ENCODE data around the gene POU5F1.
"Not testable (repeated sequence)": the region's sequence is repeated elsewhere in the genome, so short reads cannot be mapped to it uniquely, and the experiment has no call there.

The POU5F1 gene

DNA sequence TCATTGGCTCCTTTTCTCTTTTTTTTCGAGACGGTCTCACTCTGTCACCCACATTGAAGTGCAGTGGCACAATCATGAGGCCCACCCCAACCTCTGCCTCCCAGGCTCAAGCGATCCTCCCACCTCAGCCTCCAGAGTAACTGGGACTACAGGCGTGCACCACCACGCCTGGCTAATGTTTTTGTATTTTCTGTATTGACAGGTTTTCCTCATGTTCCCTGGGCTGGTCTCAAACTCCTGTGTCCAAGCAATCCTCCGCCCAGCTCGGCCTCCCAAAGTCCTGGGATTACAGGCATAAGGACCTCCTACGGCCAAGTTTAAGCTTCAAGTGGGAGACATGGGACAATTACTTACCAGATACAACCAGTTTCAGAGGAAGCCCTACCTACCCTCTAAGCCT, 9.4 kb upstream of the POU5F1 start:
- H3K27ac Mint-ChIP-seq, result no peak overlapping the region
- H3K4me1 Mint-ChIP-seq (ENCODE audit: low read depth), result peaks cover 5% of the 10 kb centered on the region
- no peaks in the 10 kb centered on the region for H3K36me3 Mint-ChIP-seq (ENCODE audit: low read depth)
- no peaks in the 10 kb centered on the region for H3K27me3 Mint-ChIP-seq (ENCODE audit: low read depth)
- H3K4me3 Mint-ChIP-seq, result no peak overlapping the region
- H3K9me3 Mint-ChIP-seq, result no peaks in the 10 kb centered on the region

DNA sequence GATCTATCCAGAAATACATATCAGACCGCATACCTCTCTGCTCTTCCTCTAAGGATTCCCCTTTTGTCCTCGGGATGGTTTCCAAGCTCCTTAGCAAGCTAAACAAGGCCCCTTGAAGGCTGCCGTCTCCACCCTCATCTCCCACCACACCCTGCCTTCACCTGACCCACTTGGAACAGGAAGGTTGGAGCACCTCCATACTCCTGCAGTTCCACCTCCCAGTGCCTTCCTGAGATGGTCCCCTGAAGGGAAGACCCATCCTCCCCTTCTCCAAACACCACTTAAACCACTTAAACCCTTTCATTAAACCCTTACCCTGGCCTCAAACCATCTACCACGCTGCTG, 8.5 kb upstream of the POU5F1 start:
- no peak overlapping the region for H3K27ac Mint-ChIP-seq
- no peaks in the 10 kb centered on the region for H3K27me3 Mint-ChIP-seq (ENCODE audit: low read depth)
- no peaks in the 10 kb centered on the region for H3K36me3 Mint-ChIP-seq (ENCODE audit: low read depth)
- peaks cover 5% of the 10 kb centered on the region for H3K4me1 Mint-ChIP-seq (ENCODE audit: low read depth)
- H3K9me3 Mint-ChIP-seq, result no peaks in the 10 kb centered on the region
- no peak overlapping the region for H3K4me3 Mint-ChIP-seq

DNA sequence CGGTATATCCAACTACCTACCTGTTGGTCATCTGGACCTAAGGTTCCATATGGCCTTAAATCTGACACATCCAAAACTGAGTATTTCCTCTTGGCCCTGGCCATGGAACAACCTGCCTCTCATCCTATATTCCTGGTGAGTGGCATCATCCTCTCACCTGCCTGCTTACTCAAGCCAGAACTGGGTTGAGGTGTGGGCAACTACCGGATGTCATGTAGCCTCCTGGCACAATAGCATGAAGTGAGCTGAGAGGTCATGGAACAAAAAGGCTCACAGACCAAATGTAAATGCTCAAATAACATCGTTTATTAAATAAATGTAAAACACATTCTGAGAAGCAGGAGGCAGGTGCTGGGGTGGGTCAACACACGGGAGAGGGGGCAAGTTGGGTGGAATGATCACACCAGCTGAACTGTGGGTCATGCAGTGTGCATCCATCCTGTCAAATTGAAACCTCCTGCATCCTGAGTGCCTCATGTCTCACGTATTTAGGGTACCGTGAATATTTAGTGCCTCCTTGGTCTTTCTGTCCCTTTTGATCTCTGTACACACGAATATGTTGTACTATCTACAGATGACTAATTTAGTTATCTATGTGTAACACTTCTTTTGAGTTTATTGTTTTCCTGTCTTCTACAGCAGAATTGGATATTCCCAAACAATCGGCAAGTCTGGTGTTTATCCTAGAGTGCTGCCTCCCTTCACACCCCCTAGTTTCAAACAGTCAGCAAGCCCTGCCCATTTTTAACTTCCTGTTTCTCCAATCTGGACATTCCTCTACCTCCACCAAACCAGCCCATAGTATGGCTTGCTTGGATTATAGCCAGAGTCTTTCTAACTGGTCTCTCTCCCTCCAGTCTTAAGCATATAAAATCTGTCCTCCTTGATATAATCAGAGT, 7.9 kb upstream of the POU5F1 start:
- Mint-ChIP-seq H3K4me1 (ENCODE audit: low read depth) (peaks cover 5% of the 10 kb centered on the region), H3K27ac (no peak overlapping the region), H3K36me3 (ENCODE audit: low read depth) (no peaks in the 10 kb centered on the region), H3K27me3 (ENCODE audit: low read depth) (no peaks in the 10 kb centered on the region), H3K4me3 (no peak overlapping the region), H3K9me3 (no peaks in the 10 kb centered on the region)

DNA sequence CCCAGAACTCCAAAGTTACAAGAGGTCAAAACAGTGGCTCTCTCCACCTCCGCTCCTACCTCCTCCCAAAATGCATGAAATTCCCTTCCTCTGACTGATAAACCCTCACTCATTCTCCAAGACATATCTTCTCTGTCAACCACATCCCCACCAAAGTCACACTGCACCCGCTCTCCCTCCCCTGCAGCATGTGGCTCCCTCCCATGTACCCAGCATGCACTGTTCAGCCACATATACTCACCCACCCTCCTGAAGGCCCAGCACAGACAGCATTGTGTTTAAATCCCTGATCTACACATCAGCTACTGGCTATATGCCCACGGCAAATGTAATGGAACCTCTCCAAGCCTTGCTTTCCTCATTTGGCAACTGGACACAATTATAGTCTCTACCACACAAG, 5.5 kb upstream of the POU5F1 start:
- H3K36me3 Mint-ChIP-seq (ENCODE audit: low read depth), result no peaks in the 10 kb centered on the region
- H3K27me3 Mint-ChIP-seq (ENCODE audit: low read depth), result no peaks in the 10 kb centered on the region

DNA sequence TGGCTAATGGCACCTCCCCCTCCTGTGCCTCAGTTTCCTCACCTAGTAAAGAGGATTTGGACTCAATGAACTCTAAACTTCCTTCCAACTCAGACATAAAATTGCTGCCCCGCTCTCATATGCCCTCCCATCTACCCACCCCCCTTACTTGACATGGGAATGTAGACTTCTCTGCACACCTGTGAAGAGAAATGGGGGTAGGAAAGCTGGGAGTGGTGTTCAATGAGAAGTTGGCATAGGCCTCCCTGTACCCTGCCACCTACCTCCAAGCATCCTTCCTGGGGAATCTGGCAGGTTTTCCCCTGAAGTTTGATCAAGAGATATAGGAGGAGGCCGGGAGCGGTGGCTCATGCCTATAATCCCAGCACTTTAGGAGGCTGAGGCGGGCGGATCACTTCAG, 3.9 kb upstream of the POU5F1 start:
- Mint-ChIP-seq H3K36me3 (ENCODE audit: low read depth) (no peaks in the 10 kb centered on the region), H3K27me3 (ENCODE audit: low read depth) (no peaks in the 10 kb centered on the region), H3K4me3 (no peak overlapping the region), H3K9me3 (no peaks in the 10 kb centered on the region), H3K27ac (no peak overlapping the region), H3K4me1 (ENCODE audit: low read depth) (peaks cover 5% of the 10 kb centered on the region)

More for the DNA sequence above, 5.5 kb upstream of the POU5F1 start:
- Mint-ChIP-seq H3K9me3 (no peaks in the 10 kb centered on the region), H3K4me1 (ENCODE audit: low read depth) (peaks cover 5% of the 10 kb centered on the region), H3K4me3 (no peak overlapping the region), H3K27ac (no peak overlapping the region)

DNA sequence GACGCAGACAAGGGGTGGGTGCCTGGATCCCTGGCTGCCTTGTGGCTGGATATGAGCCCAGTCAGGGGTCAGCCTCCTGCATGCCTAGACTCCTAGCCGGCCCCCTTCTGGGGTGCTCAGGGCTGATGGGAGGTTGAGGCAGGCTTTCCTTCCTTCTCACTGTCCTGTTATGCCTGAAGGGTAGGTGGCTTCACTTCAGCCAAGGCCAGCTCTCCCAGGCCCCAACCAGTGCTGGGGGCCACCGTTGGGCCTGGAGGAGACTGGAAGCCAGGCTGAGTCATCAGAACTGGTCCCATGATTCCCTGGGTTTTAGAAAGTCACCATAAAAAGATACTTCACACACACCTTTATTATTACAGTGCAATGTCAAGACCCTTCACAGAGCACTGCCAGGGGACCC, 2.9 kb upstream of the POU5F1 start:
- Mint-ChIP-seq H3K4me3 (no peak overlapping the region), H3K4me1 (ENCODE audit: low read depth) (no peaks in the 10 kb centered on the region), H3K27me3 (ENCODE audit: low read depth) (no peaks in the 10 kb centered on the region), H3K27ac (no peak overlapping the region), H3K9me3 (no peaks in the 10 kb centered on the region), H3K36me3 (ENCODE audit: low read depth) (no peaks in the 10 kb centered on the region)

DNA sequence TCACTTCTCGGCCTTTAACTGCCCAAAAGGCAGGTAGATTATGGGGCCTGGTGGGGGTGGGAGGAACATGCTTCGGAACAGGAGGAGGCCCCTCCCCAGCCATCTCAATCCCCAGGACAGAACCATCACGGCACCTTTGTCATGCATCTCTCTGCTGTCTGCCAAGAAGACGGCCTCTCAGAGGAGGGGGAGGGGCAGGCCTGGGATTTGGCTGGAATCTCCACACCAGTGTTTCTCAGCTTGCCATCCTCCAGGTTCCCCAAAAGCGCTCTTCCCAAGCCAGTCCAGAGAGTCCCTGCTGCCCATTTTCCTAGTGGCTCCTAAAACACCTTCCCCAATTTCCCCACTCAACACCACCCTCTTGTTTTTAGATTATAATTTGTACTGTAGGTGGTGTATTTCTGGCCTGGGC, 2.5 kb upstream of the POU5F1 start:
- H3K36me3 Mint-ChIP-seq (ENCODE audit: low read depth), result no peaks in the 10 kb centered on the region
- no peaks in the 10 kb centered on the region for H3K27me3 Mint-ChIP-seq (ENCODE audit: low read depth)
- no peak overlapping the region for H3K4me3 Mint-ChIP-seq

DNA sequence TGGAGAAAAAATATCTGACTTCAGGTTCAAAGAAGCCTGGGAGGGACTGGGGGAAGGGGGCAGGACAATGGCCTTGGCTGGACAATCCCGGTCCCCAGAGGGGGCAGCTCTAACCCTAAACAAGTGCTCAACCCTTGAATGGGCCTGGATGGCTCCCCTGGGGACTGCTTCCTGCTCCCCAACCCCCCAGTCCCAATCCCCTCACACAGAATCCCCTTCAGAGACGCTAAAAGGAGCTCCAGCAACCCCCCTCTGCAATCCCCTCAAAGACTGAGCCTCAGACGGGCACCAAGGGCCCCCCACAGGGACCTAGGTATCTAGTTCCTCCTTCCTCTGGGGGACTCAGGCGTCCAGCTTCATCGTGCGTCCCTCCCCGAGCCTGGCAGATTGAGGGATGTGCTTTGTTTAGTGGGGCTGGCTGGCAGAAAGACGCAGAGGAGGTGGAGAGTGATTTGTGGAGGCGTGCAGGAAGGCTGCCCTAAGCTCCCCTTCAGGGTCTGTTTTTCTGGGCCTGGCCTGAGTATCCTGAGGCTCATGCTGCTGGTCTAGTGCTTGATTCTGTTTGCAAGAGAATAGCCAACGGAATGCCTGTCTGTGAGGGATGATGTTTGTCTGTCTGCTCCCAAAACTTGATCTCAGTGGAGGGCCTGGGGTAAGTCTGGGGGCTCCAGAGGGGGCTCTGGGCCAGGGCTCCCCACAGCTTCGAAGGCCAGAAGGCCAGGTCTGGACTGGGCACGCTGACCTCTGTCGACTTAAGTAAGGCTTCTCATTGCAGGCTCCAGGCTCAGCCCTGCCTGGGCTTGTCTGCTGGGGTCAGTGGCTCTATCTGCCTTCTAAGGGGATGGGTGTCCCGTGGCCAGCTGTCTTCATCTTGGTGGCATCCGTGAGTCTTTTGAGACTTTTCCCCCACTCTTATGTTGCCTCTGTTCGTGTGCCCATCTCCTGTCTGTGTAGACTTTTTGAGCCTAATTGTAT, 1.7 kb upstream of the POU5F1 start:
- H3K9me3 Mint-ChIP-seq, result no peaks in the 10 kb centered on the region
- no peak overlapping the region for H3K4me3 Mint-ChIP-seq
- H3K4me1 Mint-ChIP-seq (ENCODE audit: low read depth), result no peaks in the 10 kb centered on the region
- no peaks in the 10 kb centered on the region for H3K36me3 Mint-ChIP-seq (ENCODE audit: low read depth)
- no peaks in the 10 kb centered on the region for H3K27me3 Mint-ChIP-seq (ENCODE audit: low read depth)
- no peak overlapping the region for H3K27ac Mint-ChIP-seq

More for the DNA sequence above, 2.5 kb upstream of the POU5F1 start:
- Mint-ChIP-seq H3K9me3 (no peaks in the 10 kb centered on the region), H3K27ac (no peak overlapping the region), H3K4me1 (ENCODE audit: low read depth) (no peaks in the 10 kb centered on the region)

DNA sequence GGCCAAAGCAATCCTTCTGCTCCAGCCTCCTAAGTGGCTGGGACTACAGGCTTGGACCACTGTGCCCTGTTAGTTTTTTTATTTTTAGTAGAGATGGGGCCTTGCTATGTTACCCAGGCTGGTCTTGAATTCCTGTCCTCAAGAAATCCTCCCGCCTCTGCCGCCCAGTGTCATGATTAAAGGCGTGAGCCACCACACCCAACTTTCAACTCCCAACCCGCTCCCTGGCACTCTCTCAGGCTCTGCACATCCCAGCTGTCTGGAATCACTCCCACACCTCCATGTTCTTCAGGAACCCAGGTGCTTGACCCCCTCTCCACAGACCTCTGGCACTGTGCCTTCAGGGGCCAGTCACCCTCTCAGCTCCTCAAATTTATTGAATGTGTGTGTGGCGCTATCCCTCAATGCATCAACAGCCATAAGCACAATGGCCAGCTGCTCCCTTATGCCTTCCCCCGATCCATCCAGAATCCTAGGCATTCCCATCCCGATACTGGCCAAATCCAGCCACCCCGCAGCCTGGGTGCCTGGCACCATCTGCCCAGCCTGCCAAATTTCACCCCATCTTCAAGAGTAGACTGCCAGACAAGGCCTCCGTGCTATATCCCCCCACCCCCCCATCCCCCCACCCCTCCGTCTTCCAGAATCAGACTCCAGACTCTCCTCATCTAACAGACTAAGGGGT, 647 bp upstream of the POU5F1 start:
- H3K9me3 Mint-ChIP-seq, result no peaks in the 10 kb centered on the region
- H3K36me3 Mint-ChIP-seq (ENCODE audit: low read depth), result no peaks in the 10 kb centered on the region
- no peak overlapping the region for H3K27ac Mint-ChIP-seq
- H3K4me1 Mint-ChIP-seq (ENCODE audit: low read depth), result no peaks in the 10 kb centered on the region
- H3K27me3 Mint-ChIP-seq (ENCODE audit: low read depth), result no peaks in the 10 kb centered on the region
- no peak overlapping the region for H3K4me3 Mint-ChIP-seq

DNA sequence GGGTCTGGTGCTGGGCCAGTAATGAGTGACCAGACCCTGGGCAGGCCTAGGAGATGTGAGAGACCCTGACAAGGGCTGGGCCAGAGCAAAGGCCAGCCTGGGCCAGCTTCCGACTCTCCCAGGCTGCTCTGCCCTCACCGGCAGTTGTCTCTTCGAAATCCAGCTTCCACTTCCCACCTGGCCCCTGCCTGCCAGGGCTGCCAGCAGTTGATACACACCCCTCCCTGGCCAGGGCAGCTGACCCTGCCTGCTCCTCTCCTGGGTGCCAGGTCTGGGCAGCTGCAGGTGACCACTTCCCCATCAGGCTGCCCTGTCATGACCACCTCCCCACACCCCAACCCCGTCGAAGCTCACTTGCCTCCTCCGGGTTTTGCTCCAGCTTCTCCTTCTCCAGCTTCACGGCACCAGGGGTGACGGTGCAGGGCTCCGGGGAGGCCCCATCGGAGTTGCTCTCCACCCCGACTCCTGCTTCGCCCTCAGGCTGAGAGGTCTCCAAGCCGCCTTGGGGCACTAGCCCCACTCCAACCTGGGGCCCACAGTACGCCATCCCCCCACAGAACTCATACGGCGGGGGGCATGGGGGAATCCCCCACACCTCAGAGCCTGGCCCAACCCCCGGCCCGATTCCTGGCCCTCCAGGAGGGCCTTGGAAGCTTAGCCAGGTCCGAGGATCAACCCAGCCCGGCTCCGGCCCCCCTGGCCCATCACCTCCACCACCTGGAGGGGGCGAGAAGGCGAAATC, 453 bp downstream of the POU5F1 start:
- not testable (repeated sequence) for H3K27me3 Mint-ChIP-seq (ENCODE audit: low read depth); H3K4me1 Mint-ChIP-seq (ENCODE audit: low read depth); H3K4me3 Mint-ChIP-seq; H3K27ac Mint-ChIP-seq; H3K9me3 Mint-ChIP-seq; H3K36me3 Mint-ChIP-seq (ENCODE audit: low read depth)

DNA sequence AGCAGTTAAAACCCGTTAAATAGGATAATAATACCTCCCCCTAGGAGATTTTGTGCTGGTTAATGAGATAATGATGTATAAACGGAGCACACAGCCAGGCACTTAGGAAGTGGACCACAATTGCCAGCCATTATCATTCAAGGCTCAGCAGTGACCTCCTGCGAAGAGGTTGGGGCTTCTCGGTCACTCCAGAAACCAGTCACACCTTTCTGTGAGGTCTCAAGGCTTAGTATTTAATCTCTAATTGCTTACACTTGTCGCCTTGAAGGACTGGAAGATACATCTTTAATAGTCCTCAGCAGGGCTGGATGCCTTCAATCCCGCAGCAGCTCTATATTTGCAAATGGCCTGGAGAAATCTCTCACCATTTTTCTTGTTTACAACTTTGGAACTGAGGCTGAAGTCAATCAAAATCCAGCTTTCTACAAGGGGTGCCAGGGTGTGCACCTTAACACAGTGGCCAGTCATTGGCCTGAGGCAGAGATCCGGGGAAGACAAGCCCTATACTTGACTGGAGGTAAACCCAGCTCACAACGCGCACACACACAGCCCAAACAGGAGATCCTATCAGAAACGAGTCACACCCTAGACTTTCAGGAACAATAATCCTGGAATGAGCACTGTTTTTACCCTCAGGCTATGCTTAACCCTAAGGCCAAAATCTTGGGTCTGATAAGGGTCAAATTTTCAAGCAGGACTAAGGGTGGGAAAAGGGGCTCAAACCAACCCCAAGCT, 1.2 kb downstream of the POU5F1 start:
- H3K4me3 Mint-ChIP-seq, result no peak overlapping the region
- peaks cover 6% of the 10 kb centered on the region for H3K36me3 Mint-ChIP-seq (ENCODE audit: low read depth)
- no peak overlapping the region for H3K27ac Mint-ChIP-seq
- peaks cover 3% of the 10 kb centered on the region for H3K4me1 Mint-ChIP-seq (ENCODE audit: low read depth)
- H3K27me3 Mint-ChIP-seq (ENCODE audit: low read depth), result no peaks in the 10 kb centered on the region
- no peaks in the 10 kb centered on the region for H3K9me3 Mint-ChIP-seq

DNA sequence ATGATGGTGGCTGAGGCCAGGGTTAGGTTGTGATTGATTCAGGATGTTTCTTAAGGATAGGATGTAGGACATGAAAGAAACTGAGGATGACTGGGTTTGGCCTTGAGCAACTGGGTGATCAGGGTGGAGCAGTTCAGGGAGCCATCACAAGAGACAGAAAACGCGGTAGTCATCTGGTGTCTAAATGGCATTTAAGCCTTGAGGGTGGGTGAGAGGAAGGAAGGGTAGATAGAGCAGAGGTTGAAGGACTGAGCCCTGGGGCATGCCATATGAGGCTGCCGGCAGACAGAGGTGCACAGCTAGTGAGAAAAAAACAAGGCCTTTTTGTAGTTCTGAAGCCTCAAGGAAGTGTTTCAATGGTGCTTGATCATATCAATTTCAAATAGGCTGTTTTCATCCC, 1.9 kb downstream of the POU5F1 start:
- no peak overlapping the region for H3K27ac Mint-ChIP-seq
- no peaks in the 10 kb centered on the region for H3K9me3 Mint-ChIP-seq
- H3K4me3 Mint-ChIP-seq, result no peak overlapping the region
- peaks cover 9% of the 10 kb centered on the region for H3K36me3 Mint-ChIP-seq (ENCODE audit: low read depth)
- peaks cover 4% of the 10 kb centered on the region for H3K4me1 Mint-ChIP-seq (ENCODE audit: low read depth)
- H3K27me3 Mint-ChIP-seq (ENCODE audit: low read depth), result no peaks in the 10 kb centered on the region

DNA sequence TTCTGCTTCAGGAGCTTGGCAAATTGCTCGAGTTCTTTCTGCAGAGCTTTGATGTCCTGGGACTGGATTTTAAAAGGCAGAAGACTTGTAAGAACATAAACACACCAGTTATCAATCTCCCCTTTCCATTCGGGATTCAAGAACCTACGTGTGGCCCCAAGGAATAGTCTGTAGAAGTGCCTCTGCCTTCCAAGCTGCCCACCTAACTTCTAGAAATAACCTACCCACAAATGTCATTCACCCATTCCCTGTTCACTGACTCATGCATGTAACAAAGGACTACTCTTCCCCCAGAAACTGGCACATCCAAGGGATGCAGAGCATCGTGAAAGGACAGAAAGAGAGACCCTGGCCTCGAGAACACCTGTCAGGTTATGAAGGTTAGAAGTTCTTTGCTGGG, 4.5 kb downstream of the POU5F1 start:
- Mint-ChIP-seq H3K4me1 (ENCODE audit: low read depth) (peaks cover 17% of the 10 kb centered on the region), H3K4me3 (no peak overlapping the region), H3K36me3 (ENCODE audit: low read depth) (peaks cover 23% of the 10 kb centered on the region), H3K27me3 (ENCODE audit: low read depth) (no peaks in the 10 kb centered on the region), H3K27ac (no peak overlapping the region), H3K9me3 (no peaks in the 10 kb centered on the region)

All from T-helper 1 cell treated with Interleukin-12 subunit alpha and Interleukin-12 subunit beta and Interleukin-4 antibody, amounts not matched to agents 30 μg/mL and 1 μg/mL, for 36 hours (primary cell).